NCI-H69 (cell line): ENCODE measurements around the gene SCFD1.
"Not testable (repeated sequence)": the region's sequence is repeated elsewhere in the genome, so short reads cannot be mapped to it uniquely, and the experiment has no call there.

Experiments
- DNase-seq: peaks from one replicate; lab custom pipeline; 2025; lab: John Stamatoyannopoulos, UW

The SCFD1 gene

DNA sequence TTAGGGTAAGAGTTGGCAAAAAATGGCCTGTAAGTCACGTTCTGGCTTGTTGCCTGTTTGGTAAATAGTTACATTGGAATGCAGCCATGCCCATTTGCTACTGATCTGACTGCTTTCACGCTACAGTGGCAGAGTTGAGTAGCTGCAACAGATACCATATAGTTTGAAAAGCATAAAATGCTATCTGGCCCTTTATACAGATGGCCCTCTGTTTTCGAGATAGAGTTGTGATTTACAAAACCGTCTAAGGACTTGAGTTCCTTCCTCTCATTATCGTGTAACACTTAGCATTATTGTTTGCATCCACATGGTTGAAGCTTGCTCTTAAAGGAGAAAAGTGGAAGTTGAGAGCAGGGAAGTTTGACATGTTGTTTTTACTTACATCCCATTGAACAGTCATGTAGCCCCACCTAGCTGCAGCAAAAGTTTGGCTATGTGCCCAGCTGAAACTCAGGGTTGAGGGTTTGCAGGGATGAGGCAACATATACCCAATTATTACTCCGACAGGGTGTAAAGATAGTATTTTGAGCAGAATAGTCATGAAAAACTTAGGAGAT lies 11.3 kb upstream of the SCFD1 start:
- DNase-seq = peak; percentile 98

DNA sequence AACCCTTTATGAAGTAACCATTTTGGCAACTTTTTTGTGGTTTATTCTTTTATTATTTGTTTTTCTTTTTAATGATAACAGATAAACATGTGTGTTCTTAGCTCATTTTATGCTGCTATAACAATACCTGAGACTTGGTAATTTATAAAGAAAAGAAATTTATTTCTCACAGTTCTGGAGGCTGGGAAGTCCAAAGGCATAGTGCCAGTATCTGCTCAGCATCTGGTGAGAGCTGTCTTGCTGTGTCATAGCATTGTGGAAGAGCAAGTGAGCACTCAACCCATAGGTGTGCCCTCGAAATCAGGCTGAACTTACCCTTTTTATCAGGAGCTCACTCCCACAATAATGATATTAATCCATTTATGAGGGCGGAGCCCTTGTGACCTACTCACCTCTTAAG lies 8.0 kb upstream of the SCFD1 start:
- DNase-seq = no peak

DNA sequence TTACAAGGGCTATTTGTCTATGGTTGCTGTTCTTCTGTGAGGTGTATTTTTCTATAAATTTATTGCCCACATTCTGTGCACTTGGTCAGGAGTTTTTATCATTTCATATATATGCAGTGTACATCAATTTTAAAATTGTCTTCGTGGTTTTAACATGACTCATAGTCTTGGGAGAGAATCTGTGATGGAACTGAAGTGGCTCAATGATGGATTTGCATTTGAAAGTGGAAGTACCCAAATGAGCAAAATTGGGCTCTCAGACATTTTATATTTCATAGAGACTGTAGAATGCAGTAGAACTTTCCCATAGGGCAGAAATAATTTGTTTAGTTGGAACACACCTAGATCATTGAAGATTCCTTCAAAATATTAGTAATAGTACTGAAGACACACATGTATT lies 1.9 kb upstream of the SCFD1 start:
- DNase-seq = no peak

DNA sequence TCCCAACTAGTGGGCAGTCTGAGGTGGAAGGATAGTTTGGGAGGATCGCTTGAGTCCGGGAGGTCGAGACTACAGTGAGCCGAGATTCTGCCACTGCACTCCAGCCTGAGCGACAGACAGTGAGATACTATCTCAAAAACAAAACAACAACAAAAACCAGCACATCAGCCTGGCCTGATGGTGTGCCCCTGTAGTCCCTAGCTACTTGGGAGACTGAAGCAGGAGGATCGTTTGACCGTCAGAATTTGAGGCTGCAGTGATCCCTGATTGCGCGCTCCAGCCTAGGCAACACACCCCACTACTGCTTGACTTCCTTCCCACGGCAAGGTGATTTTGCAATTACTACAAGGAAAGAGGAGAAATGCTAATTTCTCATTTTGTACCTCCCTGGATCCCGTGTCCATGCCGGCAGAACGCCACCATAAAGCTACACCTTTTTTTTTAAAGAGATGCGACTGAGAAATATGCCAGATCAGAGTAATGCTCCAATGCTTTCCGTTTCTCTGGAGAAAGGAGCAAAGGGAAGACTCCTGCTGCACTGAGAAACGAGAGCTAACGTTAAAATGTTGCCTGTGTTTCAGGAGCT lies 672 bp upstream of the SCFD1 start:
- peak; percentile 68 for DNase-seq

DNA sequence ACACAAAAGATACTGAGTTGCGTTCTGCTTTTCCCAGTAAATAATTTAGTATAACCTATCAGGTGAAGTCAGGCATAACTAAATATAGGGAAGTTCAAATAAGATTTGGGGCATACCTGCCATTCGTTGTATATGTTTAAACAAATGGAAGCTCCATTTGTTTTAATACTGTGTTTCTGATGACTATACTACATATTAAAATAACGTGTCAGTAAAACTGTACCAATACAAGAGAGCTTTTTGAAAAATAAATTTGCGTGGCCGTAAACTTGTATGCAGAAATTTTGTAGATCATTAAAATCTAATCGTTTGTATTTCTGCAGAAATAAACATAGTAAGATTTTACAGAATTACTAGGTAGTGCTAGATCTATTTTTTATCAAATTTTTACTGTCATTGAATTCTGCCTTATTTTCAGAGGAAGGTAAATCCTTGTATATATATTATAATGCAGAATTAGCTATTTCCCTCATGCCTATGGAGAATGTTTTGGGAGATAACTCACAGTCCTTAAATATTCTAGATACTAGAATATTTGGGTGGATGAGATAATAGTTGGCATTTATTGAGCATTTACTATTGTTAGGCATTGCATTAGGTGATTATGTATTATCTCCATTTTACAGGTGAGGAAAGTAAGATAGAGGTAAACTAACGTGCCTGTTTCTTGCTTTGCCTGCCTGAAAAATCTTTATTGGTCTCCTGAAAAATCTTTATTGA lies 1.5 kb downstream of the SCFD1 start:
- no peak for DNase-seq

DNA sequence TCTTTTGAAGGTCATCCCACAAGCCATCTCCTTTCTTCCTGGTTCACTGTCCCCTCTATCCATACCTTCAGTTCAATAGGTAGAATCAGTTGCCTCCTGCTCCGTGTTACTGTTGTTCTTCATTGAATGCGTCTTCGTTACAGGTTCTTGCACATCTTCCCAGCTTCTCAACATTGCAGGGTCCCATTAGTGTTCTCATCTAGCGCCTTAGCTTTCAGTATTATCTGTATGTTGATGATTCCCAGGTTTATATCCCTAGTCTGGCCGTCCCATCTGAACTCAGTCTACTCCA lies 2.0 kb downstream of the SCFD1 start:
- DNase-seq = no peak

DNA sequence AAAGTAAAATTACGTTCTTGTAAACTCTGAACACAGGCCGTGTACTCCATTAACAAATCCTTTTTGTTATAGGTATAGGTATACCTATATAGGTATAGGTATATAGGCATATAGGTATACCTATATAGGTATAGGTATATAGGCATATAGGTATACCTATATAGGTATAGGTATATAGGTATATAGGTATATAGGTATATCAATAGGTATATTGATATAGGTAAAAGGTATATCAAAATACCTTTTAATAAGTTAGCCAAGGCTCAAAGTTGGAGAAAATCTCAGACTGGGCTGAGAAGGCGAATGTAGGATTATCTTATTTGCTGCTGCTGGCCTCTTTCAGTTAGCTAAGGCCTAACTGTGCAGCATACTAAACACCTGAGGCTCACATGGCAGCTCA lies 3.4 kb downstream of the SCFD1 start:
- no peak for DNase-seq

DNA sequence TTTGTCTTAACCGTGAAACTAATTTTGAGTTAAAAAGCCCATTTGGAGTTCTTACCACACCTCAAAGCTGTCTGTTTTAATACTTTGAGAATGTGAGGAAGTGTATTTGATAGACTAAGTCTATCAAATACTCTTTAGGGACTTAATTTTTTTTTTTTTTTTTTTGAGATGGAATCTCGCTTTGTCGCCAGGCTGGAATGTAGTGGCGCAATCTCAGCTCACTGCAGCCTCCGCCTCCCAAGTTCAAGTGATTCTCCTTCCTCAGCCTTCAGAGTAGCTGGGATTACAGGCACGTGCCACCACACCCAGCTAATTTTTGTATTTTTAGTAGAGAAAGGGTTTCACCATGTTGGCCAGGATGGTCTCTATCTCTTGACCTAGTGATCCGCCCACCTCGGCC lies 7.3 kb downstream of the SCFD1 start:
- DNase-seq = not testable (repeated sequence)

DNA sequence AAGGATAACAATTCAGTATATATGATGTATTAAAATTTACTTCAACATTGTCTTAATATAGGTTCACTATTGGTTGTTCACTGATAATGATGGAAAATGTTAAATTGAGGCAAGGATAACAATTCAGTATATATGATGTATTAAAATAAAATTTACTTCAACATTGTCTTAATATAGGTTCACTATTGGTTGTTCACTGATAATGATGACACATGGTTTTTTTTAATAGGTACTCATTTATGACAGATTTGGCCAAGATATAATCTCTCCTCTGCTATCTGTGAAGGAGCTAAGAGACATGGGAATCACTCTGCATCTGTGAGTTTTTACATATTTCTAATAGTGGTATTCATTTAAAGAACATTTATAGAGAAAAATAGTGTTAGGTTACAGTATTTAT lies 8.1 kb downstream of the SCFD1 start:
- no peak for DNase-seq

DNA sequence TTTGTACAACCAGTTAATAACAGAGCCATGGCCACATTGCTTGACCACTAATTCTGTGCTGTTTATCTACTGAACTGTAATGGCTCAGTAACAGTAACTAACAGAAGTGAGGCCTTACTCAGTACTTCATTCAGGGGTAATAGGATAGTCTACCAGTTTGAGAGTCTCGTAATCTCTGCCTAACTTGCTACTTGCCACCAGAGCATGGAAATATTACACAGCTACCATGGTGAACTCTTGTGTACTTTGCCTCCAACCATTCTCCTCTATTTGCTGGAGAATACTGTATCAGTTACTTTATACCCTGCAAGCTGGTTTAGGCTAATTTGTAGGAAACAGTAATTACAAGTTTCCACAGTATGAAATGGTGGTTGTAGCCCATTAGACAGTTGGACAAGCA lies 10.6 kb downstream of the SCFD1 start:
- peak; percentile 66 for DNase-seq

DNA sequence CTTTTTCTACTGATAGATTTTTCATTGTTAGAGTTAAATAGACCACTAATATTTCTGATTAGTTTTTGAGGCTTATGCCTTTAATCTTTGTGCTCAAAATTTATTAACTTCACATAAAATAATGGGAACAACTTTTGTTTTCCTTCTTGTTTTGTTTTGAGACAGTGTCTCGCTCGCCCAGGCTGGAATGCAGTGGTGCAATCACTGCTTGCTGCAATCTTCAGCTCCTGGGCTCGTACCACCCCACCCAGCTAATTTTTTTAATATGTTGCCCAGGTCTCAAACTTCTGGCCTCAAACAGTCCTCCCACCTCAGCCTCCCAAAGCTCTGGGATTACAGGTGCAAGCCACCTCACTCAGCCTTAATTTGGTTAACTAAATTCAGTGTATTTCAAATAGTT lies 16.8 kb downstream of the SCFD1 start:
- no peak for DNase-seq

DNA sequence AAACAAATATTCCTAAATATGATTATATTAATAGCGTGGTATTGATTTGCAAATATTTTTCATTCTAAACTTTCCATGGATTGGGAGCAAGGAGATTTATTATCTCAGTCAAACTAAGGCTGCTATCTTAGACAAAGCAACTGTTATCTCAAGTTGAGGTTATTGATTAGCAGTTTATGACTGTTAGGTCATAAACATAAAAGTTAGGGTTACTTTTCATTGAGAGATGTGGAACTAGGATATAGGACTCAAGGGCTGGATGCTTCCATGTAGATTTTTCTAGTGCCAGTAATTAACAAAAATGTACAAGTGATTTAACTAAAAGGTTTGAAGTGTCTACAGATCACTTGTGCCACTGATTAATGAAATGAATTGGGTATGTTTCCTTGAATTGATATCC lies 19.1 kb downstream of the SCFD1 start:
- no peak for DNase-seq

DNA sequence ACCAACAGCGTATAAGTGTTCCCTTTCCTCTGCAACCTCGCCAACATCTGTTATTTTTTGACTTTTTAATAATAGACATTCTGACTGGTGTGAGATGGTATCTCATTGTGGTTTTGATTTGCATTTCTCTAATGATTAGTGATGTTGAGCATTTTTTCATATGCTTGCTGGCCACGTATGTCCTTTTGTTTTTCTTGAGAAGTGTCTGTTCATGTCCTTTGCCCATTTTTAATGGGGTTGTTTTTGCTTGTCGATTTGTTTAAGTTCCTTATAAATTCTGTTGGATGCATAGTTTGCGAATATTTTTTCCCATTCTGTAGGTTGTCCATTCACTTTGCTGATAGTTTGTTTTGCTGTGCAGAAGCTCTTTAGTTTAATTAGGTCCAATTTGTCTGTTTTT lies 22.3 kb downstream of the SCFD1 start:
- DNase-seq = not testable (repeated sequence)

DNA sequence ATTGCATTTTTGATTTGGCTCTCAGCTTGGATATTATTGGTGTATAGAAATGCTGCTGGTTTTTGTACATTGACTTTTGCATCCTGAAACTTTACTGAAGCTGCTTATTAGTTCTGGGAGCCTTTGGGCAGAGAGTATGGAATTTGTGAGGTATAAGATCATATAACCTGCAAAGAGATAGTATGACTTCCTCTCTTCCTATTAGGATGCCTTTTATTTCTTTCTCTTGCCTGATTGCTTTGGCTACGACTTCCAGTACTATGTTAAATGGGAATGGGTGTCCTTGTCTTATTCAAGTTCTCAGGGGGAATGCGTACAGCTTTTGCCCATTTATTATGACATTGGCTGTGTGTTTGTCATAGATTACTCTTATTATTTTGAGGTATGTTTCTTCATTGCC lies 23.5 kb downstream of the SCFD1 start:
- no peak for DNase-seq

DNA sequence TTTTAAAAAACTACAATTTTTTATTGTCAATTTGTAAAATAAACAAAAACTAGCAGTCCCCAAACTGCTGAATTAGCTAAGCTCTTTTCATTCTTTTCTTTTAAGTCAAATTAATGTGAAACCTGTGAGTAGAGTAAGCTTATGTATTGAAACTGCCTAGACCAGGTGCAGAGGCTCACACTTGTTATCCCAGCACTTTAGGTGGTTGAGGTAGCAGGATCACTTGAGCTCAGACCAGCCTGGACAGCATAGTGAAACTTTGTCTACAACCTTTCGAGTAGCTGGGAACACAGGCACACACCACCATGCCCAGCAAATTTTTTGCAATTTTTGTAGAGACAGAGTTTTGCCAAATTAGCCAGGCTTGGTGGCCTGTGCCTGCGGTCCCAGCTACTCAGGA lies 26.4 kb downstream of the SCFD1 start:
- DNase-seq = no peak

DNA sequence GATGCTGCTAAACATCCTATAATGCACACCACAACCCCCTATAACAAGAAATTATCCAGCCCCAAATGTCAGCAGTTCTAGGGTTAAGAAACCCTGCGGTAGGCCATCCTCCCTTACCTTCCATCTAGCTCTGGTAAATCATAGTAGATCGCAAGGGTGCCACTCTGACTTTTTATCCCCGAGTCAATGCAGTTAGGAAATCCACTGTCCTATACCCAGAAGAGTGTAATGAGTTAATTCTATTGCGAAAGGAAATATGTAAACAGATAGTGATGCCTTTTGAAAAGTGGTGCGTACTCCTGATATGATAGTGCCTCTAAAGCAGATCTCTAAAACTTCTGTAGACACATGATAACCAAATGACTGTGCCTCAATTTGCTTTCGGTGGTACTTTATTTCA lies 29.8 kb downstream of the SCFD1 start:
- no peak for DNase-seq

DNA sequence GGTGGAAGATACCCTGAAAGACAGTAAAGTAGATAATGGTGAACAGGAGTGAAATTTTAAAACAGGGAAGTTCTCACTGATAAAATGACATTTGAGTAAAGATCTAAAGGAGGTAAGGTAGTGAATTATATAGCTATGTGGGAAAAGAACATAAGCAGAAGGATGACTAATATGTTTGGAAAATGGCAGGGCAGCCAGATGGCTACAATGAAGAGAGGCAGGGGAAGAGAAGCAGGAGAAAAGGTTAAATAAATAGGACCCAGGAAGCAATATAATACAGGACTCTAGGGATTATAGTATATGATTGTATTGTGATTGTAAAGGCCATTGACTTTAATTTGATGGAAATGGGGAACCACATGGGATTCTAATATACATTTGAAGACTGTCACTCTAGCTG lies 33.0 kb downstream of the SCFD1 start:
- DNase-seq = peak; percentile 90

DNA sequence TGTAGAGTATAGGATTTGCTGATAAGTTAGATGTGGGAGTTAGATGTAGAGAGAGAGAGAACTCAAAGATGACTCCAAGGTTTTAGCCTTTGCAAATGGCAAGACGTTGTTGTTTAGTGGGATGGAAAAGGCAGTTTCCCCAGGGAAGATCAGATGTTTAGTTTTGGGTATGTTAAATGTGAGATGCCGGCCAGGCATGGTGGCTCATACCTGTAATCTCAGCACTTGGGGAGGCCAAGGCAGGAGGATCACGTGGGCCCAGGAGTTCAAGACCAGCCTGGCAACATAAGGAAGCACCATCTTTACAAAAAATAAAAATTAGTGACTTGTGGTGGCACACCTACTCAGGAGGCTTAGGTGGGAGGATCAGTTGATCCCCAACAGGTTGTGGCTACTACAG lies 33.5 kb downstream of the SCFD1 start:
- DNase-seq = no peak

DNA sequence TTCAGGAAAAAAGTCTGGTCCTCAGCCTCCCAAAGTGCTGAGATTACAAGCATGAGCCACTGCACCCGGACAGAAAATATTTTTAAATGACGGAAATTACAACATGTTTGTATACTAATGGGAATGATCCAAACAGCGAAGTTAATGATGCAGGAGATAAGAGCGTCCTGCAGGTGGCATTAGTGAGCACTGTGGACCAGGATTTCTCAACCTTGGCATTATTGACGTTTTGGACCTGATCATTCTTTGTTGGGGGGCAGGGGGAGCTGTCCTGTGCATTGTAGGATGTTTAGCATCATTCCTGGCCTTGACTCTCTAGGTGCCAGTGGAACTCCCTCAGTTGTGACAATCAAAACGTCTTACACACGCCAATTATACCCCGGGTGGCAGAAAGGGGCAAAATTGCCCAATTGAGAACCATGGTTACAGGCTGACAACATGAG lies 34.1 kb downstream of the SCFD1 start:
- DNase-seq = peak; percentile 58

DNA sequence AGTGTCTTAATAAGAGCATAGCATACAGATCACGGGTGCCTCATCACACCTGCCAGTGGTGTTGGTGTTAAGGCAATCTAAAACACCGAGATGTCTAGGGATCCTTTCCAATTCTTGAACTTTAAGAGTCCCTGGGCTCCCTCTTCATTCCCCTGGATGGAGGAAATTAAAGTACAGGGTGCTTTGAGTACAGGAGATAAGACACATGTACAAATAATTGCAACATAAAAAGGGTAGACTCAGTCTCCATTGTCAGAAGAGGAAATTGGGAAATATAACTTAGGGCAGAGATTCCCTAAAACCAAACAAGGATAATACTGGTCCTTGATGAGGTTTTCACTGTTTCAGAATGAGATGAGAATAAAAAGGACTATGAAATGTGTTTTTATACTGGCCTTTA lies 34.9 kb downstream of the SCFD1 start:
- no peak for DNase-seq

DNA sequence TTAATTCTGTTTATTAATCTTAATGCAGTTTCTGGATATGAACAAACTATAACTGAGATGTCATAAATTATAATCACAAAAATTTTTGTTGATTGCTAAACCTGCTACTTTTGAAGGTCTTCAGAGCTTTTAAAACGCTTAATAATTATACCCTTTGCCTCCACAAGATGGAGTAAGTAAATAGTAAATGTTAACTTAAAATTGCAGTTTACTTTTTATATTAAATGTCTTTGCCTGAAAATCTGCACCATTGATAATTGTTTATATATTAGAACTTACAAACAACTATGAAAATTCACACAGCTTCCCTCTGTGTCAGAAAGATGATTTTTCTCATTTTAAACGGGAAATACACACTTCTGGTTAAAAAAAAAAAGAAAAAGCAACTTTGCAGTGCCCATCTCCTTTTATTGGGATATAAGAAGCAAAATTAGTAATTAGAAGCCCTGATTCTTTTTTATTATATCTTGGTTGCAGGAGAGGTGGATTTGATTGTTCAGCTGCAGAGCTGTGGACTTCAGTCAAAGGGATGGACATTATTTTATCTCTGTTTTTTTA lies 35.6 kb downstream of the SCFD1 start:
- DNase-seq = peak; percentile 21

DNA sequence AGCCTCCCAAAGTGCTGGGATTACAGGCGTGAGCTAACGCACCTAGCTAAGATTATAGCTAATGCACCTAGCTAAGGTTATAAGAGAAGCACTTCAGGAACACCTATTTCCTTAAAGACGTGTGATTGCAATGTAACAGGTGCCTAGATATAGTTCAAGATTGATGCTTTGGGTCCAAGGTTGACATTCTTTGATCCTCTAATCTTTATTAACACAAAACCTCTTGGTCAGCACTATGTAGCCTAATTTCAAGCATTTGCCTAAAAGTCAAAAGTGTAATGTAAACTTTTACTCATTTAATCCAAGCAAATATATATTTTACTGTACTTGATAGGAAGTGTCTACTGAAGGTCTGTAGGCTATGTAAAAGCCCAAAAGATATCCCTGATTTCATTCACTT lies 36.5 kb downstream of the SCFD1 start:
- DNase-seq = no peak

DNA sequence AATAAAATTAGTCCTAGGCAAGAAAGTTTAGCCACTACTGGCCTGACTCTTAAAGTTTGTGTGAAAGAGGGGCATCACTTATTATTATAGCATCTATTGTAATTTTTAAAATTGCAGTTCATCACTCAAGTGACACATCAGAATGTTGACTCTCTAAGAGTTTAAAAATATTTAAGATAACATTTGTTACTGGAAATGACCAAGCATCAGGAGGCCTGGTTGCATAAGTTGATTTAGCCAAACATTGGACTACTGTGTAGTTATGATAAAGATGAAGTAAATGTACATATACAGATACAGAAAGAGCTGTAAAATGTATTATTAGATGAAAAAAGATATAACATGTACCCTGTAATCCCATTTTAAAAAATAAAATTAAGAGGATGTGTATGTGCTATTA lies 47.5 kb downstream of the SCFD1 start:
- DNase-seq = no peak

DNA sequence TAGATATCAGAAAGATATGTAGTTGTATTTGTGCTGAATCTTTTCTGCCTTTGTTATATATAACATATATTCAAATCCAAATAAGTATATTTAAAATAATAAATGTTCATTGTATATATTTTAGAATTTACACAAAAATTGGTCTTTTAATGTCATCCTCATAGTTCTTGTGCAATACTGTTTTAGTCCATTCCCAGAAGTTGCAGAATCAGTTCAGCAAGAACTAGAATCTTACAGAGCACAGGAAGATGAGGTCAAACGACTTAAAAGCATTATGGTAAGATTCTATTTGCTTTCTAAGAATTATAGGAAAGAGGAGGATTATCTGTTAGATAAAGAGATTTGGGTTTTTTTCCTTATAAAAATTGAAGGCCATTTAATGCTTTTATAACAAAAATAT lies 51.0 kb downstream of the SCFD1 start:
- DNase-seq = no peak
